MM.1S (cell line): ENCODE data around the gene C16orf95.

ENCODE experiments used
- EZH2 ChIP-seq: fragments of 300-600 bp; sonication (generic); optimal IDR thresholded peaks from 2 replicates; pipeline ENCODE3; 2017; ENCODE audit warnings: low read depth, mild to moderate bottlenecking, antibody characterized with exemption, low read length, mixed read lengths
- TF ChIP-seq, protein P1 (sequence below): fragments of 300-600 bp; sonication (generic); IDR thresholded peaks from 2 replicates; pipeline ENCODE4 v1.5.1; 2016; ENCODE audit warnings: antibody characterized with exemption, low read length, mixed read lengths

- no peak for TF ChIP-seq EZH2
- TF ChIP-seq, protein P1, sequence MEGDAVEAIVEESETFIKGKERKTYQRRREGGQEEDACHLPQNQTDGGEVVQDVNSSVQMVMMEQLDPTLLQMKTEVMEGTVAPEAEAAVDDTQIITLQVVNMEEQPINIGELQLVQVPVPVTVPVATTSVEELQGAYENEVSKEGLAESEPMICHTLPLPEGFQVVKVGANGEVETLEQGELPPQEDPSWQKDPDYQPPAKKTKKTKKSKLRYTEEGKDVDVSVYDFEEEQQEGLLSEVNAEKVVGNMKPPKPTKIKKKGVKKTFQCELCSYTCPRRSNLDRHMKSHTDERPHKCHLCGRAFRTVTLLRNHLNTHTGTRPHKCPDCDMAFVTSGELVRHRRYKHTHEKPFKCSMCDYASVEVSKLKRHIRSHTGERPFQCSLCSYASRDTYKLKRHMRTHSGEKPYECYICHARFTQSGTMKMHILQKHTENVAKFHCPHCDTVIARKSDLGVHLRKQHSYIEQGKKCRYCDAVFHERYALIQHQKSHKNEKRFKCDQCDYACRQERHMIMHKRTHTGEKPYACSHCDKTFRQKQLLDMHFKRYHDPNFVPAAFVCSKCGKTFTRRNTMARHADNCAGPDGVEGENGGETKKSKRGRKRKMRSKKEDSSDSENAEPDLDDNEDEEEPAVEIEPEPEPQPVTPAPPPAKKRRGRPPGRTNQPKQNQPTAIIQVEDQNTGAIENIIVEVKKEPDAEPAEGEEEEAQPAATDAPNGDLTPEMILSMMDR = no peak
Observed at GRCh38 chr16:87322833-87323726, 5.9 kb upstream of the C16orf95 start.
